Renal pelvis (tissue), 4 donors: ENCODE data around the gene ARHGAP1. TPM values are rescaled to one million over a fixed set of nuclear protein-coding genes. Genes with fewer than 3 reads are reported as not detected.
"Not testable (repeated sequence)": the region's sequence is repeated elsewhere in the genome, so short reads cannot be mapped to it uniquely, and the experiment has no call there.

Experiments used
- DNase-seq: peaks from one replicate; pipeline ENCODE4 v3.0.0-alpha.2; 2013
- polyA plus RNA-seq, 3 donors: library from polyadenylated mRNA; unstranded; fragments of 120-200 nt; gene quantifications; one replicate each; pipeline ENCODE4 v1.2.1, GENCODE V29; 2013; ENCODE audit not compliant: insufficient read length in 3 of 3

ARHGAP1 gene
- polyA plus RNA-seq, 3 donors: 54.1 to 69.0 (median 61.0) TPM

- DNase-seq: no peak
Observed at GRCh38 chr11:46727952-46728658, 27.7 kb upstream of the ARHGAP1 start.

DNA sequence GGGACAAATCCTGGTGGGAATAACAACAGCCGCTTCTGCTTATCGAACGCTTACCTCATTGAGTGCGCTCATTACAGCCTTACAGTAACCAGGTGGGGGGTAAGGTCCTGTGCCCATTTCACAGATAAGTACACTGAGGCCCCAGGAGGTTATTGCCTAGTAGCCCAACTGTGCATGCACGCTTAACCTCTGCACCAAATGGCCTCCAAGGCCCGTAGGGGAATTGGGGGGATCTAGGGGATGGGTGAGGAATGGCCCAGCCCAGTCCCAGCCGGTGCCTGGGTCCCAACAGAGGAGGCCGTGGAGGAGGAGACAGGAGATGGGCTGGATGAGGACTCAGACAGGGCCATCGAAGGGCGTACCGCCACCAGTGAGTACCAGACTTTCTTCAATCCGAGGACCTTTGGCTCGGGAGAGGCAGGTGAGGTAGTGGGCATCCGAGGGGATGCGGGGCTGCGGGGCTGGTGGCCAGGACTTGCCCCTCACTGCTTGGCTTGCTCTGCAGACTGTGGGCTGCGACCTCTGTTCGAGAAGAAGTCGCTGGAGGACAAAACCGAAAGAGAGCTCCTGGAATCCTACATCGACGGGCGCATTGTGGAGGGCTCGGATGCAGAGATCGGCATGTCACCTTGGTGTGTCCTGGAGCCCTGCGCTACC lies 25.9 kb upstream of the ARHGAP1 start:
- DNase-seq: no peak

DNA sequence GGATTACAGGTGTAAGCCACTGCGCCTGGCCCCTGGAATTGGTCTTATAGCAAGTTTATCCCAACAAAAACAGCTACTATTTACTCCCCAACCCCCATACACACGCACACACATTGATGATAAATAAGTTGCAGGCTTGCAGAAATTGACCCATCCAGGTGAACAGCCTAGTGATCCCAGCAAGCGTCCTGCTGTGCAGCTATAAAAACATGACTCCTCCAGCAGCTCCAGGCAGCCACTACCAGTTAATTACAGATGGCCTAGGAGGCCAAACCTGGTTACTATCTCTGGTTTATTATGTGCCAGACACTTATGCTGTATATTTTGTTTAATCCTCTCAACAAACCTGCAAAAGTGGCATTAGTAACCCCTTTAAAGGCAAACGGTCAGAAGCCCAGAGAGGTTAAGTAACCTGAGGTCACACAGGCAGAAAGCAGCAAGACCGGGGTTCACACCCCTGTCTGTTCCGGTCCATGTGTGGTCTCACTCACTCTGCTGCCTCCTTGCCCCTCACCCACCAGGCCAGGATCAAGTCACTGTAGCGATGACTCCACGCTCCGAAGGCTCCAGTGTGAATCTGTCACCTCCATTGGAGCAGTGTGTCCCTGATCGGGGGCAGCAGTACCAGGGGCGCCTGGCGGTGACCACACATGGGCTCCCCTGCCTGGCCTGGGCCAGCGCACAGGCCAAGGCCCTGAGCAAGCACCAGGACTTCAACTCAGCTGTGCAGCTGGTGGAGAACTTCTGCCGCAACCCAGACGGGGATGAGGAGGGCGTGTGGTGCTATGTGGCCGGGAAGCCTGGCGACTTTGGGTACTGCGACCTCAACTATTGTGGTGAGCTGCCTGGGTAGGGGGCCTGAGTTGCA lies 25.2 kb upstream of the ARHGAP1 start:
- DNase-seq: no peak

DNA sequence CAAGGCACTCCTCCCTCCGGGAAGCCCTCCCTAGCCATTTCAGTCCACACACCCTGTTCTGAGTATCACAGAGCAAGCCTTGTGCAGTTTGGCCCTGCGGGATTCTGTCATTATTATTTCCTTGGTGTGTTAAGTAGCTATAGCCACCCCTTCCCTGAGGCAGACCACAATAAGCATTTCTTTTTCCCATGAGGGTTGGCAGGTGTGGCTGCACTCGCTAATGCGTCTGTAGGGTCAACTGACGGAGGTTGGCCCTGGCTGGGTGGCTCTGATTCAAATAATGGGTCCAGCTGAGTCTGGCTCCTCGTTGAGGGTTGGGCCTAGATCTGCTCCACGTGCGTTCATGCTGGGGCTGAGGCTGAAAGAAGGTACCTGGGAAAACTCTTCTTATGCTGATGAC lies 23.7 kb upstream of the ARHGAP1 start:
- no peak for DNase-seq

DNA sequence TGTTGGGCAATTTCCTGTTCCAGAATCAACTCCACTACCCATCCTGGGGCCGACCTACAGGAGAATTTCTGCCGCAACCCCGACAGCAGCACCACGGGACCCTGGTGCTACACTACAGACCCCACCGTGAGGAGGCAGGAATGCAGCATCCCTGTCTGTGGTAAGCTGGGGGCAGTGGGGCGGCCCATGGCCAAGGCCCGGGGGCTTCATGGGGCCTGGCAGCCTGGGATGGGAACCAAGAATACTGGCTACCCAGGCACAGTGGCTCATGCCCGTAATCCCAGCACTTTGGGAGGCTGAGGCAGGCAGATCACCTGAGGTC lies 22.9 kb upstream of the ARHGAP1 start:
- DNase-seq: no peak

GRCh38 chr11:46722566-46723358 lies 22.3 kb upstream of the ARHGAP1 start:
- DNase-seq: no peak

DNA sequence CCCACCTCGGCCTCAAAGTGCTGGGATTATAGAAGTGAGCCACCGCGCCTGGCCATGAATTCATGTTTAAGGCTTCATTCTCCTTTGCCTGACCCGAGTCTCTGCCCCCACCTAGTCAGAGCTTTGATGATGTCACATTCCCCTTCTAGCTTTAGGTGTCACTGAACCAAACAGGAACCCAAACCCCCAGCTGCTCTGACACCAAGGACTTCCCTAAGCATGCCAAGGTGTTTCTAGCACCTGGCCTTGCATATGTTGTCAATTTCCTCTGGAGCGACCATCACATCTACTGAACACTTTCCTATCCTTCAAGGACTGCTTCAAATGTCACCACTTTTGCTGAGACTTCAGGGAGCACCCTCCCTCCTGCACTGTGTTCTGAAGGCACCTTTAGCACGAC lies 20.9 kb upstream of the ARHGAP1 start:
- DNase-seq: no peak

DNA sequence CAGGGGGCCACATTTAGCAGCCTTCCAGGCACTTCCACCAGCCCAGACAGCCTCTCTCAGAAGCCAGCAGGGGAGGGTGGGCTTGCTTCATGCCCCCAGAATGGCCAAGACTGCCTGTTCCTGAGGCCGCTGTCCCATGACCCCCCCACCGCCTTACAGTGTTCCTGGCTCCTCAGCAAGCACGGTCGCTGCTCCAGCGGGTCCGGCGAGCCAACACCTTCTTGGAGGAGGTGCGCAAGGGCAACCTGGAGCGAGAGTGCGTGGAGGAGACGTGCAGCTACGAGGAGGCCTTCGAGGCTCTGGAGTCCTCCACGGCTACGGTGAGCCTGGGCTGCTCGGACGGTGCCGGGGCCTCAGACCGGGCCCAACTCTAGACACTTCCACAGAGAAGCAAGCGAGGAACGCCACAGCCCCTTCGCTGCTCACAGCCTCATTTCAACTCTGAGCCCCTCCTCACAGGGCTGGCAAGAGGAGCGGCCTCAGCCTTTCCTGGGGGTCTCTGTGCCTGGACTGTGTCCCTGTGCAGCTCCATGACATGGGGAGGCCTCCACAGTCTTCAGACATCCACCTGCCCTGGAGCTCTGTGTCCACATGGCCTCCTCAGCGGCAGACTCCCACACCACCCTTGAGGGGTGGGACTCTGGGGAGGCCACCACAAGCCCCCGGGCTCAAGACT lies 19.3 kb upstream of the ARHGAP1 start:
- no peak for DNase-seq

- no peak for DNase-seq
Observed at GRCh38 chr11:46719048-46719542, 18.7 kb upstream of the ARHGAP1 start, which contains the start of gene F2. Gene F2 (plus strand): TSS chr11:46719213. CDS start chr11:46719236, 23 bp downstream.

DNA sequence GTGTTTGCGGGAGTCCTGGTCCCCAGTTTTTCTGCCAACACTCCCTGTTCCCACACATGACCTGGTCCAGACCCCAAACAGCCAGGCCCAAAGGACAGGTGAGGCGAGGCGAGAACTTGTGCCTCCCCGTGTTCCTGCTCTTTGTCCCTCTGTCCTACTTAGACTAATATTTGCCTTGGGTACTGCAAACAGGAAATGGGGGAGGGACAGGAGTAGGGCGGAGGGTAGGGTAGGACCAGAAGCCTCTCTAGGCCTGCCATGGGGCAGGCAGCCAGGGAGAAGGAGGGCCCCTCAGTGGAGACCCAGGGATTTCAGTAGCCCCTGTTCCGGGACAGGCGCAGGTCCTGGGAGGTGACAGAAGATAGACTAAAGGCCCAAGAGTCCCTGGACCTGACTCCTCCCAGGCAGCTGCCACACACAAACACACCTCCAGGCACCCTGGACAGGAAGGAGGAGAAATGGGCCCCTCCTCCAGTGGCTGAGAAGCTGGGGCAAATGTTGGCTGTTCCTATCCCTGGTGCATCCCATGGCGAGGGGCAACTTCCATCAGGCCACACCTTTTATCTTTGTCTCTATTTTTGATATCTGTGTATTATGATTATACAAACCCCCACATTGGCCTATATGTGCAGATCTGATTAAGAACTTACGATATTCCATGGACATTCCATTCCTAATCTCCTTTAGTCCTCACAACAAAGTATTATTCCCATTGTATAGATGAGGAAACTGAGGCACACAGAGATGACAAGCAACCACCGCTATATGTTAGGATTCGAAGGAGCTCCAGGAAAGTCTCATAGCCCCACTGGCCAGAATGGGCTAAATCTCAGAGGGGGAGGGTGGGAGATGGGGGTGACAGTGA lies 18.0 kb upstream of the ARHGAP1 start:
- DNase-seq: no peak

GRCh38 chr11:46717825-46718154 lies 17.4 kb upstream of the ARHGAP1 start:
- DNase-seq: not testable (repeated sequence)

DNA sequence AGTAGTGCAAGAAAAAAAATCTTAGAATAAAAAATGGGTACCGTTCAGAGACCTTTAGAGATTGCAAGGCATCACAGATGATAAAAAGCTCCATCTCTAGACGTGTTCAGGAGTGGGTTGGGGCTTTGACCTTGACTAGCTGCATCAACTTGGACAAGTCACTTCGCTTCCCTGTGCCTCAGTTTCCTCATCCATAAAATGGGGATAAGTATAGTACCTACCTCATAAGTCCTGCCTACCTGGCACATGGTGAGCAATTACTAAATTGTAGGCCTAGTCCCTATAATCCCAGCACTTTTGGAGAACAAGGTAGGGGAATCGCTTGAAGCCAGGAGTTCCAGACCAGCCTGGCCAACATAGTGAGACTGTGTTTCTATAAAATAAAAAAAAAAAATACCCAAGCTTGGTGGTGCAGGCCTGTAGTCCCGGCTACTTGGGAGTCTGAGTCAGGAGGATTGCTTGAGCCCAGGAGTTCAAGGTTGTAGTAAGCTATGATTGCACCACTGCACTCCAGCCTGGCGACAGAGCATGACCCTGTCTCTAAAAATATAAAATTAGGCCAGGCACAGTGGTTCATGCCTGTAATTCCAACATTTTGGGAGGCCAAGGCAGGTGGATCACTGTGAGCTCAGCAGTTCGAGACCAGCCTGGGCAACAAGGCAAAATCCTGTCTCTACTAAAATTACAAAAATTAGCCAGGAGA lies 12.6 kb upstream of the ARHGAP1 start:
- no peak for DNase-seq

DNA sequence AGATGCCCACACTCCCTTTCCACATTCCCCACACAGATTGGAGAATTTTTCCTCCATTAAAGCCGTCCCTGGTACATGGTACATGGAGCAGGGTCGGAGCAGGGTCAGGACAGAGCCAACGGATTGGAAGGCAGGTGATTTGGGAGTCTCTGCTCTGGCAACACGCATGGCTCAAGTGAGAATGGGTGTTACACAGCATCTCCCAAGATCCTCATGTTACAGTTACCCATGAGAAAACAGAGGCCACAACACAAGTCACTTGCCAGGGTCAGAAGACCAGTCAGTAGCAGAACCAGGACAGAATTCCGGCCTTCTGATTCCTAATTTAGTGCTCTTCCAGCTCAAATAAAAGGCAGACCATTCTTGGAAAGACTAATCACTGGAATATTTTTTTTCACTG lies 10.9 kb upstream of the ARHGAP1 start:
- no peak for DNase-seq

- no peak for DNase-seq
Observed at GRCh38 chr11:46710821-46711269, 10.4 kb upstream of the ARHGAP1 start.

GRCh38 chr11:46709351-46709750 lies 8.9 kb upstream of the ARHGAP1 start:
- DNase-seq: not testable (repeated sequence)

GRCh38 chr11:46706886-46707285 lies 6.5 kb upstream of the ARHGAP1 start:
- no peak for DNase-seq

DNA sequence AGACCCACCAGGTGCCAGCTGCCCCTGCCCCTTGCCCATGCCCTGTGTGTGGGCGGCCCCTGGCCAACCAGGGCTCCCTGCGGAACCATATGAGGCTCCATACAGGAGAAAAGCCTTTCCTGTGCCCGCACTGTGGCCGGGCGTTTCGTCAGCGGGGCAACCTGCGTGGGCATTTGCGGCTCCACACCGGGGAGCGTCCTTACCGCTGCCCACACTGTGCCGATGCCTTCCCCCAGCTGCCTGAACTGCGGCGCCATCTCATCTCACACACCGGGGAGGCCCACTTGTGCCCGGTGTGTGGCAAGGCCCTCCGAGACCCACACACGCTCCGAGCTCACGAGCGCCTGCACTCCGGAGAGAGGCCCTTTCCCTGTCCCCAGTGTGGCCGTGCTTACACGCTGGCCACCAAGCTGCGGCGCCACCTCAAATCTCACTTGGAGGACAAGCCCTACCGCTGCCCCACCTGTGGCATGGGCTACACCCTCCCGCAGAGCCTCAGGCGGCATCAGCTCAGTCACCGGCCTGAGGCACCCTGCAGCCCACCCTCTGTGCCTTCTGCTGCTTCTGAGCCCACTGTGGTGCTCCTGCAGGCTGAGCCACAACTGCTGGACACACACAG lies 4.8 kb upstream of the ARHGAP1 start:
- no peak for DNase-seq

DNA sequence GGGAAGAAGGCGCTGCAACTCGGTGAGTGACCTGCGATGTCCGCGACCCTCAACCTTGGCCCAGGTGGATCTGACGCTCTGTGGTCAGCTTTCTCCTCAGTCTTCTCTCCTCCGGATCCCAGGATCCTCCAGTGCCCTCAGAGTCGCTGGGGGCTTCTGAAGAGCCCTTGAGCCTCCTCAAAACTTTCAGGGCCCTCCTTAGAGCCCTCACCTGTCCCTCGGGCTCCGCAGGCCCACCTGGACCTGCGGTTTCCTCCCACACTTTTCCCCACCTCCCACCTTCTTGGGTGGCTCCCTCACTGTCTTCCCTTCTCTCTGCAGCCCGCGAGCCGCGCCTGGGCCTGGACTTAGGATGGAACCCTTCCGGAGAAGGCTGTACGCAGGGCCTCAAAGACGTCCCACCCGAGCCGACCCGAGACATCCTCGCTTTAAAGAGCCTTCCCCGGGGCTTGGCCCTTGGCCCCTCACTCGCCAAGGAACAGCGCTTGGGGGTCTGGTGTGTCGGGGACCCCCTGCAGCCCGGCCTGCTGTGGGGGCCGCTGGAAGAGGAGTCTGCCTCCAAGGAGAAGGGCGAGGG lies 747 bp upstream of the ARHGAP1 start:
- DNase-seq: no peak

DNA sequence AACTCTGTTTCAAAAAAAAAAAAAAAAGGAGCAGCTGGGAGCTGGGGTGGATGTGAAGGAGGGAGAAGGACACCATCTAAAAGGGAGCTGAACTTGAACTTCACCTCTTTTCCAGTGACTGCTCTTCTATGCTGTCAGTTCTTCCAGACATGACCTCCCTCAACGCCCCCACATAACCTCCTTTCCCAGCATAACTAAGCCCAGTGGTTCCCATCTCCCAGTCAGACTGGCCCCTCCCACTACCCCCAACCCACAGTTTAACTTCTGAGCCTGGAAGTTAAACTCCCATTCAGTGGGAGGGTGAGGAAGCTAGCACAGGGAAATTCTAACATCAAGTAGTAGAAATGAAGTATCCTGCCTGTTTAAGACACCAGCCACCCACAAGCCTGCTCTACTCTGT lies 1.8 kb downstream of the ARHGAP1 start:
- DNase-seq: no peak
